ENCODE measurements around the gene ATP1B3. TPM values are rescaled to one million over a fixed set of nuclear protein-coding genes. Genes with fewer than 3 reads are reported as not detected.
A peak's percentile ranks its signal among the peaks of the same experiment; 100 is the strongest.

ATP1B3 gene
- polyA plus RNA-seq, 1 of the 3 experiments (the other 2 are of a cell fraction), result 86.3 TPM

GRCh38 chr3:141940194-141940776 lies 63.8 kb downstream of the ATP1B3 start (continued):
- TF ChIP-seq, protein P1, sequence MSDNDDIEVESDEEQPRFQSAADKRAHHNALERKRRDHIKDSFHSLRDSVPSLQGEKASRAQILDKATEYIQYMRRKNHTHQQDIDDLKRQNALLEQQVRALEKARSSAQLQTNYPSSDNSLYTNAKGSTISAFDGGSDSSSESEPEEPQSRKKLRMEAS (IDR thresholded peaks at IDR 0.05; ENCODE audit: low read depth), result no peak
- TF ChIP-seq, protein P2, sequence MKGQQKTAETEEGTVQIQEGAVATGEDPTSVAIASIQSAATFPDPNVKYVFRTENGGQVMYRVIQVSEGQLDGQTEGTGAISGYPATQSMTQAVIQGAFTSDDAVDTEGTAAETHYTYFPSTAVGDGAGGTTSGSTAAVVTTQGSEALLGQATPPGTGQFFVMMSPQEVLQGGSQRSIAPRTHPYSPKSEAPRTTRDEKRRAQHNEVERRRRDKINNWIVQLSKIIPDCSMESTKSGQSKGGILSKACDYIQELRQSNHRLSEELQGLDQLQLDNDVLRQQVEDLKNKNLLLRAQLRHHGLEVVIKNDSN (IDR thresholded peaks at IDR 0.05; ENCODE audit: borderline replicate concordance, low read depth), result no peak
- 0 out of 2 replicates have a peak, but pooled peaks have one; percentile 3 for TF ChIP-seq SMC3 (IDR thresholded peaks at IDR 0.05; ENCODE audit: low read depth, low read length)
- no peak for TF ChIP-seq EZH2phosphoT487 (IDR thresholded peaks at IDR 0.05; ENCODE audit: borderline replicate concordance, low read depth)
- TF ChIP-seq POLR2AphosphoS5 (IDR thresholded peaks at IDR 0.05; ENCODE audit: low read depth, low read length), result no peak
- TF ChIP-seq, protein P3, sequence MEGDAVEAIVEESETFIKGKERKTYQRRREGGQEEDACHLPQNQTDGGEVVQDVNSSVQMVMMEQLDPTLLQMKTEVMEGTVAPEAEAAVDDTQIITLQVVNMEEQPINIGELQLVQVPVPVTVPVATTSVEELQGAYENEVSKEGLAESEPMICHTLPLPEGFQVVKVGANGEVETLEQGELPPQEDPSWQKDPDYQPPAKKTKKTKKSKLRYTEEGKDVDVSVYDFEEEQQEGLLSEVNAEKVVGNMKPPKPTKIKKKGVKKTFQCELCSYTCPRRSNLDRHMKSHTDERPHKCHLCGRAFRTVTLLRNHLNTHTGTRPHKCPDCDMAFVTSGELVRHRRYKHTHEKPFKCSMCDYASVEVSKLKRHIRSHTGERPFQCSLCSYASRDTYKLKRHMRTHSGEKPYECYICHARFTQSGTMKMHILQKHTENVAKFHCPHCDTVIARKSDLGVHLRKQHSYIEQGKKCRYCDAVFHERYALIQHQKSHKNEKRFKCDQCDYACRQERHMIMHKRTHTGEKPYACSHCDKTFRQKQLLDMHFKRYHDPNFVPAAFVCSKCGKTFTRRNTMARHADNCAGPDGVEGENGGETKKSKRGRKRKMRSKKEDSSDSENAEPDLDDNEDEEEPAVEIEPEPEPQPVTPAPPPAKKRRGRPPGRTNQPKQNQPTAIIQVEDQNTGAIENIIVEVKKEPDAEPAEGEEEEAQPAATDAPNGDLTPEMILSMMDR (IDR thresholded peaks at IDR 0.05), result peak; percentile 36
- TF ChIP-seq TEAD4 (IDR thresholded peaks at IDR 0.05; ENCODE audit: borderline replicate concordance, insufficient read depth), result no peak
- TF ChIP-seq TCF12 (IDR thresholded peaks at IDR 0.05), result peak; percentile 36

- TF ChIP-seq FOXJ3 (CRISPR knock-in tag; IDR thresholded peaks at IDR 0.05), result 0 out of 2 replicates have a peak, but pooled peaks have one; percentile 20
- no peak for TF ChIP-seq RXRA (IDR thresholded peaks at IDR 0.05; ENCODE audit: borderline replicate concordance, low read depth)
- no peak for TF ChIP-seq JUND (IDR thresholded peaks at IDR 0.05)
- TF ChIP-seq RCOR1 (IDR thresholded peaks at IDR 0.05; ENCODE audit: low read length), result peak; percentile 11; the same call in 1 of the 2 replicates
- peak; percentile 51 for TF ChIP-seq GATA2 (CRISPR knock-in tag; IDR thresholded peaks at IDR 0.05)
- TF ChIP-seq EP300 (IDR thresholded peaks at IDR 0.05; ENCODE audit: borderline replicate concordance in 1 of 2, low read depth in 1 of 2, low read length in 1 of 2), result peak in 1 of 2 experiments; percentile 46; a peak in 1 of 4 replicates
- peak; percentile 50 for DNase-seq
- WGBS (ENCODE audit: low lambda C conversion rate), result 71% methylated on average over 8 of the region's 8 CpGs
- Histone ChIP-seq H3K4me1 (ENCODE audit: control insufficient read depth in 1 of 2, insufficient read depth in 2 of 2, low read depth in 1 of 2, low read length in 1 of 2) (peaks cover 13 to 21% of the 10 kb centered on the region in 2 experiments; a peak in 2 of 4 replicates), H3F3A (replicated peaks; ENCODE audit: insufficient read depth) (peaks cover 8% of the 10 kb centered on the region), H3K4me2 (peak overlapping the region; percentile 70; the same call in 1 of the 2 replicates), H3K27ac (ENCODE audit: low read depth in 2 of 2, low read length in 1 of 2) (peak overlapping the region; percentile 36 to 43; a peak in 3 of 4 replicates), H3K9me3 (no peaks in the 10 kb centered on the region), H3K9me2 (no peaks in the 10 kb centered on the region), H3K79me2 (ENCODE audit: insufficient read depth) (no peaks in the 10 kb centered on the region), H2AFZ (ENCODE audit: low read depth) (no peak overlapping the region), H3K9ac (no peak overlapping the region), H3K27me3 (ENCODE audit: insufficient read depth) (no peaks in the 10 kb centered on the region), H3K36me3 (replicated peaks in 1 of 2; ENCODE audit: control insufficient read depth in 1 of 2, insufficient read depth in 2 of 2, low read length in 1 of 2) (no peaks in the 10 kb centered on the region), H4K20me1 (ENCODE audit: insufficient read depth) (no peaks in the 10 kb centered on the region), H3K4me3 (ENCODE audit: low read depth in 2 of 2, low read length in 1 of 2) (no peak overlapping the region)
- POLR2A ChIA-PET, result interaction anchor here (0.6 to 0.7 kb wide), 2 partner anchors 118 to 166 kb away, joined by 3 read pairs; no protein-coding TSS in a partner anchor
- CTCF ChIA-PET, result interaction anchor here (0.5 to 1.1 kb wide), 5 partner anchors 14 to 339 kb away, joined by 3 to 4 read pairs (median 3); no protein-coding TSS in a partner anchor
Observed at GRCh38 chr3:141941093-141941492, 64.7 kb downstream of the ATP1B3 start.

Measured in SK-N-SH (cell line).